ENCODE data around the gene ADAM30. TPM values are rescaled to one million over a fixed set of nuclear protein-coding genes. Genes with fewer than 3 reads are reported as not detected.

Gene ADAM30
- total RNA-seq, 1 experiment from 2014 or later: not detected

DNA sequence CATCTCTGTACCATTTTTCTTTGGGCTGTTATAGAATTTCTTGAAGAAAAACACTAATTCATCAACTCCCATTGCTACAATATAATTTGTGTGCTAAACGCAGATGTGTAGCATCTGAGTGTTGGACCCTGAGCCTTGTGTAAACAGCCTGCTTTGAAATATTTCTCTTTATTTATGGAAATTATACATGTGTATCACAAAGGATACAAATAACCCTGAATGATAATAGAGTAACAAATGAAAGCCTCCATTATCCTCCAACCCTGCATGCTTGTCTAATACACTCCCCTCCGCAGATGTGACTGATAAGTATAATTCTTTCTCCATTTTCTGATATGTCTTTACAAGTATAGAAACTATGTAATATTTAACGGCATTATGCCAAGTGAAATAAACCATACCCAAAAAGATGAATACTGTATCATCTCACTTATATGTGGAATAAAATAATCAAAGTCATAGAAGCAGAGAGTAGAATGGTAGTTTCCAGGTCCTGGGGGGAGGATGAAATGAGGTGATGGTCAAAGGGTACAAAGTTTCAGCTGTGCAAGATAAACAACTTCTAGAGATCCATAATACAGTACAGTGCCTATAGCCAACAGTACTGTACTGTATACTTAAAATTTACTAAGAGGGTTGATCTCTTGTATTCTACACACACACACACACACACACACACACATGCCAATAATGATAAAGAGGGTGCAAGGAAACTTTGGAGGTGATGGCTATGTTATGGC is 2.8 kb upstream of the ADAM30 start:
- TF ChIP-seq CTCF (conservative IDR thresholded peaks at IDR 0.05; ENCODE audit: low read depth, low read length) (no peak), EZH2 (IDR thresholded peaks at IDR 0.05; ENCODE audit: low read length, unreplicated experiment) (no peak), EZH2phosphoT487 (IDR thresholded peaks at IDR 0.05; ENCODE audit: borderline replicate concordance, low read length) (no peak)
- intact Hi-C loops (cut with micrococcal nuclease): no loop called here
- no peak for ATAC-seq

GRCh38 chr1:119898530-119898929 is 2.2 kb upstream of the ADAM30 start:
- Histone ChIP-seq H3K9ac (ENCODE audit: low read length) (no peak overlapping the region), H3K4me1 (ENCODE audit: insufficient read depth, low read length) (peaks cover 4% of the 10 kb centered on the region; the same call in 1 of the 2 replicates), H3K36me3 (ENCODE audit: low read depth, low read length) (no peaks in the 10 kb centered on the region), H3K79me2 (ENCODE audit: low read length) (no peaks in the 10 kb centered on the region), H3K4me3 (ENCODE audit: low read length) (no peak overlapping the region), H3K4me2 (ENCODE audit: low read length) (no peak overlapping the region), H3K27me3 (ENCODE audit: low read length) (no peaks in the 10 kb centered on the region), H2AFZ (ENCODE audit: low read length) (no peak overlapping the region), H3K27ac (ENCODE audit: low read length) (no peak overlapping the region), H3K9me3 (ENCODE audit: low read length) (no peaks in the 10 kb centered on the region), H3K9me2 (replicated peaks; ENCODE audit: low read length) (no peaks in the 10 kb centered on the region), H4K20me1 (ENCODE audit: low read length) (no peaks in the 10 kb centered on the region), H3F3A (ENCODE audit: low read length, unreplicated experiment) (no peaks in the 10 kb centered on the region)
- no TSS peak for BruUV-seq (replicated peaks)
- ChIA-PET CTCF (no interaction called here), POLR2A (ENCODE audit: unreplicated experiment) (no interaction called here)
- ATAC-seq: no peak
- no peak for TF ChIP-seq EZH2 (IDR thresholded peaks at IDR 0.05; ENCODE audit: low read length, unreplicated experiment)
- no peak for TF ChIP-seq CTCF (conservative IDR thresholded peaks at IDR 0.05; ENCODE audit: low read depth, low read length)
- no peak for TF ChIP-seq EZH2phosphoT487 (IDR thresholded peaks at IDR 0.05; ENCODE audit: borderline replicate concordance, low read length)
- intact Hi-C loops (cut with micrococcal nuclease): no loop called here
- no peak for DNase-seq

More for the DNA sequence above, 2.8 kb upstream of the ADAM30 start:
- ChIA-PET POLR2A (ENCODE audit: unreplicated experiment) (no interaction called here), CTCF (no interaction called here)
- Histone ChIP-seq H3K4me1 (ENCODE audit: insufficient read depth, low read length) (peaks cover 8% of the 10 kb centered on the region; the same call in 1 of the 2 replicates), H3K79me2 (ENCODE audit: low read length) (no peaks in the 10 kb centered on the region), H3K27me3 (ENCODE audit: low read length) (no peaks in the 10 kb centered on the region), H3F3A (ENCODE audit: low read length, unreplicated experiment) (no peaks in the 10 kb centered on the region), H3K9ac (ENCODE audit: low read length) (no peak overlapping the region), H3K4me3 (ENCODE audit: low read length) (no peak overlapping the region), H3K36me3 (ENCODE audit: low read depth, low read length) (no peaks in the 10 kb centered on the region), H3K9me2 (replicated peaks; ENCODE audit: low read length) (no peaks in the 10 kb centered on the region), H3K27ac (ENCODE audit: low read length) (no peak overlapping the region), H2AFZ (ENCODE audit: low read length) (no peak overlapping the region), H4K20me1 (ENCODE audit: low read length) (no peaks in the 10 kb centered on the region), H3K9me3 (ENCODE audit: low read length) (no peaks in the 10 kb centered on the region), H3K4me2 (ENCODE audit: low read length) (no peak overlapping the region)
- no TSS peak for BruUV-seq (replicated peaks)
- no peak for DNase-seq

DNA sequence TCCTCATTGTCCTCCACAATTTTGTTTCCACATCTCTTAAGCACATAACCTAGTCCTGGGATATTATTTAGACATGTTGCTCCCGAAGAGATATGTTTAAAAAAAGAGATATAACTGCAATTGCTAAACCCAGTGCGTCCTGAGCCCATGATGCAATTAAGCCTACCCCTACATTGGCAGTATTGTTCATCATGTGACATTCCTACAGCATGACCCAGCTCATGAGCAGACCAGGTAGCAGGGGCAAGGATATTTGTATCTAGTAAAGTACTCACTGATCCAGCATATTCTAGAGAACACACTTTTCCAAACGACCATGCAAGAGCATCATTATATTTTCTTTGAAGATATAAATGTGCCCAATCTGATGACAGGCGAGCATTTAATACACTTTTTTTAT is 1.2 kb downstream of the ADAM30 start:
- Histone ChIP-seq H3K27ac (ENCODE audit: low read length) (no peak overlapping the region), H3K9me2 (replicated peaks; ENCODE audit: low read length) (no peaks in the 10 kb centered on the region), H3K9ac (ENCODE audit: low read length) (no peak overlapping the region), H4K20me1 (ENCODE audit: low read length) (no peaks in the 10 kb centered on the region), H3K4me1 (ENCODE audit: insufficient read depth, low read length) (0 out of 2 replicates have a peak, but pooled peaks cover 3% of the 10 kb centered on the region), H3K27me3 (ENCODE audit: low read length) (no peaks in the 10 kb centered on the region), H3K36me3 (ENCODE audit: low read depth, low read length) (no peaks in the 10 kb centered on the region), H3K4me2 (ENCODE audit: low read length) (no peak overlapping the region), H2AFZ (ENCODE audit: low read length) (no peak overlapping the region), H3F3A (ENCODE audit: low read length, unreplicated experiment) (no peaks in the 10 kb centered on the region), H3K9me3 (ENCODE audit: low read length) (no peaks in the 10 kb centered on the region), H3K79me2 (ENCODE audit: low read length) (no peaks in the 10 kb centered on the region), H3K4me3 (ENCODE audit: low read length) (no peak overlapping the region)
- intact Hi-C loops (cut with micrococcal nuclease): no loop called here
- DNase-seq: peak; percentile 18
- TF ChIP-seq EZH2 (IDR thresholded peaks at IDR 0.05; ENCODE audit: low read length, unreplicated experiment) (no peak), EZH2phosphoT487 (IDR thresholded peaks at IDR 0.05; ENCODE audit: borderline replicate concordance, low read length) (no peak), CTCF (conservative IDR thresholded peaks at IDR 0.05; ENCODE audit: low read depth, low read length) (no peak)
- no TSS peak for BruUV-seq (replicated peaks)
- POLR2A ChIA-PET (ENCODE audit: unreplicated experiment): no interaction called here
- CTCF ChIA-PET: no interaction called here
- no peak for ATAC-seq
